Erythroblast (primary cell): ENCODE results near the gene CPSF6.

Source experiments
- DNase-seq, 2 experiments: peaks; one replicate each; lab custom pipeline; 2025; lab: John Stamatoyannopoulos, UW
- GATA1 ChIP-seq: IDR thresholded peaks from 2 replicates; pipeline ENCODE4 v1.6.1; 2011; ENCODE audit warnings: low read depth, mild to moderate bottlenecking, control low read depth, low read length, moderate library complexity
- POLR2A ChIP-seq: IDR thresholded peaks from 2 replicates; pipeline ENCODE4 v1.6.1; 2011; ENCODE audit warnings: mild to moderate bottlenecking, low read length

Gene CPSF6

GRCh38 chr12:69239352-69239921 lies at the start of gene CPSF6:
TSS of gene CPSF6 (plus strand) at chr12:69239569. CDS start at chr12:69239647, 78 bp downstream.
- TF ChIP-seq POLR2A (peak; percentile 74), GATA1 (no peak)
- peak; percentile 96 to 98 for DNase-seq

- DNase-seq: peak; percentile 3 to 8
Observed at GRCh38 chr12:69196302-69197288, 42.8 kb upstream of the CPSF6 start.

GRCh38 chr12:69199976-69200375 lies 39.4 kb upstream of the CPSF6 start:
- DNase-seq: peak; percentile 23 to 25

More at GRCh38 chr12:69196302-69197288, 42.8 kb upstream of the CPSF6 start:
- TF ChIP-seq POLR2A (no peak), GATA1 (no peak)

GRCh38 chr12:69204191-69204590 lies 35.2 kb upstream of the CPSF6 start:
- DNase-seq: no peak
- TF ChIP-seq GATA1: no peak
- no peak for TF ChIP-seq POLR2A

GRCh38 chr12:69210661-69211060 lies 28.7 kb upstream of the CPSF6 start:
- TF ChIP-seq POLR2A (no peak), GATA1 (no peak)
- DNase-seq: no peak

- TF ChIP-seq POLR2A (no peak), GATA1 (no peak)
- no peak for DNase-seq
Observed at GRCh38 chr12:69211160-69211559, 28.2 kb upstream of the CPSF6 start.

- TF ChIP-seq GATA1 (no peak), POLR2A (no peak)
- DNase-seq: no peak
Observed at GRCh38 chr12:69214169-69214568, 25.2 kb upstream of the CPSF6 start.

- TF ChIP-seq GATA1: no peak
- TF ChIP-seq POLR2A: no peak
Observed at GRCh38 chr12:69225251-69225910, 14.0 kb upstream of the CPSF6 start.

GRCh38 chr12:69231479-69231878 lies 7.9 kb upstream of the CPSF6 start:
- no peak for TF ChIP-seq POLR2A
- TF ChIP-seq GATA1: no peak

More at GRCh38 chr12:69225251-69225910, 14.0 kb upstream of the CPSF6 start:
- DNase-seq: no peak

GRCh38 chr12:69238589-69239351 lies 599 bp upstream of the CPSF6 start:
- TF ChIP-seq POLR2A (no peak), GATA1 (no peak)
- DNase-seq: no peak

More at GRCh38 chr12:69231479-69231878, 7.9 kb upstream of the CPSF6 start:
- DNase-seq: no peak

- TF ChIP-seq GATA1 (no peak), POLR2A (no peak)
- DNase-seq: peak; percentile 76 to 83
Observed at GRCh38 chr12:69239922-69240630, 707 bp downstream of the CPSF6 start.

GRCh38 chr12:69240631-69240995 lies 1.2 kb downstream of the CPSF6 start:
- TF ChIP-seq GATA1 (no peak), POLR2A (no peak)
- peak; percentile 49 to 69 for DNase-seq

GRCh38 chr12:69241438-69242092 lies 2.2 kb downstream of the CPSF6 start:
- peak; percentile 63 to 70 for DNase-seq
- TF ChIP-seq GATA1: no peak
- TF ChIP-seq POLR2A: no peak
